HG03342 (cell line): ENCODE results near the gene TMIE.
"Not testable (repeated sequence)": the region's sequence is repeated elsewhere in the genome, so short reads cannot be mapped to it uniquely, and the experiment has no call there.

Experiments
- ATAC-seq: cut with Tn5 transposase; IDR thresholded peaks from one replicate; pipeline ENCODE4 v1.9.1; 2021; ENCODE audit warnings: mild to moderate bottlenecking, moderate library complexity; ENCODE audit not compliant: unreplicated experiment

TMIE gene

GRCh38 chr3:46719044-46719565 is 17.9 kb downstream of the TMIE start:
- no peak for ATAC-seq

GRCh38 chr3:46719735-46720271 is 18.6 kb downstream of the TMIE start:
- no peak for ATAC-seq

GRCh38 chr3:46721009-46721408 is 19.8 kb downstream of the TMIE start:
- ATAC-seq = no peak

- no peak for ATAC-seq
Observed at GRCh38 chr3:46722443-46722842, 21.3 kb downstream of the TMIE start.

- no peak for ATAC-seq
Observed at GRCh38 chr3:46724424-46724823, 23.2 kb downstream of the TMIE start.

- no peak for ATAC-seq
Observed at GRCh38 chr3:46725621-46726314, 24.6 kb downstream of the TMIE start.

GRCh38 chr3:46729038-46729437 is 27.8 kb downstream of the TMIE start:
- no peak for ATAC-seq

GRCh38 chr3:46730819-46731218 is 29.6 kb downstream of the TMIE start:
- no peak for ATAC-seq

- ATAC-seq = no peak
Observed at GRCh38 chr3:46731795-46732194, 30.6 kb downstream of the TMIE start.

- ATAC-seq = no peak
Observed at GRCh38 chr3:46733026-46733800, 32.0 kb downstream of the TMIE start.

- ATAC-seq = no peak
Observed at GRCh38 chr3:46734773-46735172, 33.6 kb downstream of the TMIE start.

GRCh38 chr3:46736006-46736872 is 35.0 kb downstream of the TMIE start:
- ATAC-seq = no peak

GRCh38 chr3:46737329-46737731 is 36.1 kb downstream of the TMIE start:
- no peak for ATAC-seq

GRCh38 chr3:46739565-46739964 is 38.4 kb downstream of the TMIE start:
- not testable (repeated sequence) for ATAC-seq

- no peak for ATAC-seq
Observed at GRCh38 chr3:46742992-46743585, 41.9 kb downstream of the TMIE start.

- no peak for ATAC-seq
Observed at GRCh38 chr3:46746711-46747110, 45.5 kb downstream of the TMIE start.

GRCh38 chr3:46748170-46748569 is 47.0 kb downstream of the TMIE start:
- ATAC-seq = no peak

- ATAC-seq = no peak
Observed at GRCh38 chr3:46749129-46749528, 47.9 kb downstream of the TMIE start.

GRCh38 chr3:46750555-46751038 is 49.4 kb downstream of the TMIE start:
- no peak for ATAC-seq

GRCh38 chr3:46753127-46753526 is 51.9 kb downstream of the TMIE start:
- not testable (repeated sequence) for ATAC-seq
